Activated CD8-positive, alpha-beta memory T cell treated with anti-CD3 and anti-CD28 coated beads for 36 hours (primary cell): ENCODE results near the gene DUS2. TPM values are rescaled to one million over a fixed set of nuclear protein-coding genes. Genes with fewer than 3 reads are reported as not detected.
"Not testable (repeated sequence)": the region's sequence is repeated elsewhere in the genome, so short reads cannot be mapped to it uniquely, and the experiment has no call there.

Experiments used
- CTCF ChIA-PET: fragments of 350-600 bp; sonication (Branson Sonifier 250); formaldehyde crosslinking; loops from one replicate; lab custom pipeline; 2021; ENCODE audit warnings: antibody characterized with exemption; lab: Charles Lee
- POLR2A ChIA-PET: fragments of 350-600 bp; sonication (Branson Sonifier 250); formaldehyde crosslinking; loops from one replicate; lab custom pipeline; 2021; ENCODE audit warnings: antibody characterized with exemption; lab: Charles Lee
- total RNA-seq, 2 experiments: library from RNA; stranded (reverse); gene quantifications; one replicate each; pipeline ENCODE4 v1.2.3, GENCODE V29; 2021

Gene DUS2
- total RNA-seq, 2 experiments from 2014 or later = 37.1 to 40.3 TPM

- ChIA-PET POLR2A (interaction anchor here (0.8 kb wide), 1 partner anchor 140 kb away, joined by 5 read pairs; no protein-coding TSS in a partner anchor), CTCF (interaction anchor here (0.7 to 2.4 kb wide), 7 partner anchors 10 to 153 kb away, joined by 3 to 9 read pairs (median 3); partner anchors contain the start of gene PLA2G15)
Observed at GRCh38 chr16:68092275-68092674, 69.2 kb downstream of the DUS2 start.

GRCh38 chr16:68093816-68094613 is 70.9 kb downstream of the DUS2 start:
- POLR2A ChIA-PET = interaction anchor here (0.7 to 1.7 kb wide), 2 partner anchors 9 to 43 kb away, joined by 3 to 10 read pairs; partner anchors contain the start of gene NFATC3
- CTCF ChIA-PET = interaction anchor here (0.6 to 2.4 kb wide), 9 partner anchors 9 to 136 kb away, joined by 3 to 15 read pairs (median 4); partner anchors contain the start of gene NFATC3

- POLR2A ChIA-PET = interaction anchor here (1.7 kb wide), 1 partner anchor 9 kb away, joined by 10 read pairs; the partner anchor contains the start of gene NFATC3
- CTCF ChIA-PET = interaction anchor here (1.2 to 2.2 kb wide), 3 partner anchors 10 to 134 kb away, joined by 3 to 15 read pairs (median 8); partner anchors contain the start of gene NFATC3
Observed at GRCh38 chr16:68094614-68094934, 71.5 kb downstream of the DUS2 start.

GRCh38 chr16:68096491-68096890 is 73.4 kb downstream of the DUS2 start:
- ChIA-PET POLR2A (no interaction called here), CTCF (no interaction called here)

- ChIA-PET CTCF (no interaction called here), POLR2A (no interaction called here)
Observed at GRCh38 chr16:68097088-68097487, 74.0 kb downstream of the DUS2 start.

- ChIA-PET CTCF (no interaction called here), POLR2A (no interaction called here)
Observed at GRCh38 chr16:68097895-68098294, 74.8 kb downstream of the DUS2 start.

GRCh38 chr16:68100488-68100887 is 77.4 kb downstream of the DUS2 start:
- ChIA-PET POLR2A (interaction anchor here (2.3 kb wide), 1 partner anchor 15 kb away, joined by 10 read pairs; the partner anchor contains the start of gene NFATC3), CTCF (interaction anchor here (1.8 kb wide), 1 partner anchor 16 kb away, joined by 4 read pairs; no protein-coding TSS in a partner anchor)

GRCh38 chr16:68105611-68106010 is 82.5 kb downstream of the DUS2 start:
- POLR2A ChIA-PET = no interaction called here
- CTCF ChIA-PET = no interaction called here

GRCh38 chr16:68107230-68107928 is 84.3 kb downstream of the DUS2 start:
- ChIA-PET CTCF (interaction anchor here (0.7 to 1.5 kb wide), 3 partner anchors 25 to 1438 kb away, joined by 3 to 4 read pairs (median 3); no protein-coding TSS in a partner anchor), POLR2A (interaction anchor here (0.6 kb wide), 1 partner anchor 9 kb away, joined by 3 read pairs; no protein-coding TSS in a partner anchor)

- POLR2A ChIA-PET = interaction anchor here (0.6 kb wide), 1 partner anchor 115 kb away, joined by 3 read pairs; no protein-coding TSS in a partner anchor
- CTCF ChIA-PET = not testable (repeated sequence)
Observed at GRCh38 chr16:68109156-68109555, 86.1 kb downstream of the DUS2 start.

- POLR2A ChIA-PET = not testable (repeated sequence)
- CTCF ChIA-PET = interaction anchor here (1.1 kb wide), 1 partner anchor 18 kb away, joined by 3 read pairs; no protein-coding TSS in a partner anchor
Observed at GRCh38 chr16:68110611-68111010, 87.5 kb downstream of the DUS2 start.

GRCh38 chr16:68111379-68111778 is 88.3 kb downstream of the DUS2 start:
- POLR2A ChIA-PET = no interaction called here
- CTCF ChIA-PET = no interaction called here

- CTCF ChIA-PET = interaction anchor here (0.7 to 0.8 kb wide), 3 partner anchors 27 to 153 kb away, joined by 3 read pairs; no protein-coding TSS in a partner anchor
- POLR2A ChIA-PET = no interaction called here
Observed at GRCh38 chr16:68113059-68113761, 90.1 kb downstream of the DUS2 start.

GRCh38 chr16:68113765-68114240 is 90.7 kb downstream of the DUS2 start:
- CTCF ChIA-PET = no interaction called here

GRCh38 chr16:68114939-68115338 is 91.9 kb downstream of the DUS2 start:
- POLR2A ChIA-PET = not testable (repeated sequence)
- CTCF ChIA-PET = interaction anchor here (0.7 kb wide), 1 partner anchor 21 kb away, joined by 4 read pairs; no protein-coding TSS in a partner anchor

More at GRCh38 chr16:68113765-68114240, 90.7 kb downstream of the DUS2 start:
- POLR2A ChIA-PET = no interaction called here

- ChIA-PET CTCF (no interaction called here), POLR2A (no interaction called here)
Observed at GRCh38 chr16:68115851-68116250, 92.8 kb downstream of the DUS2 start.

- CTCF ChIA-PET = interaction anchor here (1.3 kb wide), 1 partner anchor 15 kb away, joined by 4 read pairs; no protein-coding TSS in a partner anchor
- POLR2A ChIA-PET = interaction anchor here (0.9 kb wide), 1 partner anchor 9 kb away, joined by 3 read pairs; no protein-coding TSS in a partner anchor
Observed at GRCh38 chr16:68116256-68116867, 93.3 kb downstream of the DUS2 start.

GRCh38 chr16:68117884-68118283 is 94.8 kb downstream of the DUS2 start:
- ChIA-PET POLR2A (no interaction called here), CTCF (interaction anchor here (0.5 to 1.6 kb wide), 3 partner anchors 12 to 26 kb away, joined by 3 to 4 read pairs (median 3); no protein-coding TSS in a partner anchor)
